Colon (tissue), 2 donors: ENCODE data around the gene PDXP.
"Not testable (repeated sequence)": the region's sequence is repeated elsewhere in the genome, so short reads cannot be mapped to it uniquely, and the experiment has no call there.

Source experiments
- FAIRE-seq: peaks from 2 replicates; lab custom pipeline; 2012; peaks lifted over from hg19 to GRCh38; lab: Jason Lieb, UNC
- donor health status: control.
- donor health status: control.

PDXP gene

GRCh38 chr22:37674951-37675929, 16.7 kb downstream of the PDXP start, which contains the start of gene LGALS1:
Gene LGALS1, plus strand, starts transcription at chr22:37675636. Its CDS starts 67 bp downstream, at chr22:37675703.
- no peak for FAIRE-seq

- no peak for FAIRE-seq
Observed at GRCh38 chr22:37675930-37676735, 17.6 kb downstream of the PDXP start.

DNA sequence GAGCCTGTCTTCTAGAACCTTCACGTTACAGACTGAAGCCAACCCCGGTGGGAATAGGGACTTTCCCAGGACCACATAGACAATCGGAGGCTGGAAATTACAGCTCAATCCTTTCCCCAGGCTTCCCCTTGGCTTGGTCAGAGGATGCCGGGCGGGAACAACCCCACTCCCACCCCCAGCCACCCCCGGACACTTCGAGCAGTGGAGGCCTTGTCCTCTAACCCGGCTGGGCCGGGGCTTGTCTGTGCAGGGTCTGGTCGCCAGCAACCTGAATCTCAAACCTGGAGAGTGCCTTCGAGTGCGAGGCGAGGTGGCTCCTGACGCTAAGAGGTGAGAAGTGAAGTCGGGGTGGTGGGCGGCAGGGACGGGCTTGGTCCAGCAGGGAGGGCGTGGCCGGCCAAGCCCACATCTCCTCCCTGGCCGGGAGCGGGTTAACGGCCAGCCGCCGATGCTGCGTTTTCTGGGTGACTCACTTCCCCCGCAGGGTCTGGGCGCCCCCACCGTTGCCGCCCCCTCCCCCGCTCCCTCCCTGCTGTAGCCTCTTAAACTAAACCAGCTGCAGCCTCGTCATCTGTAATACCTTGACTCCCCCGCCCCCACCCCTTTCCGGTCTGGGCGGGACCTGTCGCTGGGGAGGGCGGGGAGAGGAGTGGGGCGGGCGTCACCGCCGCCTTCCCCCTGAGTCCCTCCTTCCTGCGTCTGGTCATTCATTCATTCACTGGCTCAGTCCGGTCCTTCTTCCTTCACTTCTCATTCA, 18.4 kb downstream of the PDXP start:
- no peak for FAIRE-seq

DNA sequence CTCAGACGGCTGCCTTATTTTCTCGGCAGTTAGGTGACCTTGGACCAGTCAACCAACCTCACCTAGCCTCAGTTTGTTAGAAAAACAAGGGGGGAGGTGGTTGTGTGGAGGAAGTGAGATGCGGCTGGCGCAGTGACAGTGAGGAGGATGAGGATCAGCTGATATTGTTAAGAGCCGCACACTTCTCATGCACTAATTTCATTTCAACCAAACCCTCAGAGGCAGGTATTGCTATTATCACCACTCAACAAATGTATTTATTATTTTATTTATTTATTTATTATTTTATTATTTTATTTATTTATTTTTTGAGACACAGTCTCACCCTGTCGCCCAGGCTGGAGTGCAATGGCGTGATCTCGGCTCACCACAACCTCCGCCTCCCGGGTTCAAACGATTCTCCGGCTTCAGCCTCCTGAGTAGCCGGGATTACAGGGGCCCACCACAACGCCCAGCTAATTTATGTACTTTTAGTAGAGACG, 19.0 kb downstream of the PDXP start:
- FAIRE-seq, result no peak

- FAIRE-seq, result no peak
Observed at GRCh38 chr22:37678372-37678771, 19.8 kb downstream of the PDXP start.

DNA sequence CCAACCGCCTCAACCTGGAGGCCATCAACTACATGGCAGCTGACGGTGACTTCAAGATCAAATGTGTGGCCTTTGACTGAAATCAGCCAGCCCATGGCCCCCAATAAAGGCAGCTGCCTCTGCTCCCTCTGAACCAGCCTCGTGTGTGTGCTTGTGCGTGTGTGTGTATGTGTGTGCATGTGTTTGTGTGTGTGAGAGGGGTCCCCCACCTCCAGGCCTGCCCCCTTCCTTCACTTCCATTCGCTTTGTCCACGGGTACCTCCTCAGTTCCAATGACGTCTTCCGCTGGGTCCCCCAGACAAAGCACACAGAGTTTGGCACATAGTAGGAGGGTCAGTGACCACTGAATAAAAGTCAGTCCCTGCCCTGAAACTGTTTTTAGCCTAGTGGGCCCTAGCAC, 21.1 kb downstream of the PDXP start:
- no peak for FAIRE-seq

DNA sequence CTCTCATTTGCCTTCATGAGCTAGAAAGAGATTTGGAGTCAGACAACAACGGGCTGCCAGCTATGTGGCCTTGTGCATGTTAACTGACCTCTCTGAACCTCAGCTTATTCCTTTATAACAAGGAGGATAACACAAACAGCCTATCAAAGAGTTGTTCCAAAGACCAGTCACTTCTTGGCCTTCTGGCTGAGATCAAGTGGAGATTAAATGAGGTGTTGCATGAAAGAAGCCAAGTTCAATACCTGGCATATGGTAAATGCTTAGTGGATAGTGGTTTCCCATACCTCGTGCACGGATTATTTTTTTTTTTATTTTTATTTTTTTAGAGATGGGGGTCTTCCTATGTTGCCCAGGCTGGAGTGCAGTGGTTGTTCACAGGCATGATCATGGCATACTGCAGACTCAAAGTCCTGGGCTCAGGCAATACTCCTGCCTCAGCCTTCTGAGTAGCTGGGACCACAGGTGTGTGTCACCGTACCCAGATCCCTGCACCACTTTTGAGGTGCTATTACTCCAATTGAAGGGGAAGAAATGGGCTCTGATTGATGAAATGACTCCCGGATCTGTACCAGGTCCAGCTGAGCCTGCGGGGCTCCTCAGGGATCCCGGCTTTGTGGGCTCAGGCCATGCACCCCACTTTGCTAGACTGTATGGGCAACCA, 21.8 kb downstream of the PDXP start:
- FAIRE-seq, result no peak

DNA sequence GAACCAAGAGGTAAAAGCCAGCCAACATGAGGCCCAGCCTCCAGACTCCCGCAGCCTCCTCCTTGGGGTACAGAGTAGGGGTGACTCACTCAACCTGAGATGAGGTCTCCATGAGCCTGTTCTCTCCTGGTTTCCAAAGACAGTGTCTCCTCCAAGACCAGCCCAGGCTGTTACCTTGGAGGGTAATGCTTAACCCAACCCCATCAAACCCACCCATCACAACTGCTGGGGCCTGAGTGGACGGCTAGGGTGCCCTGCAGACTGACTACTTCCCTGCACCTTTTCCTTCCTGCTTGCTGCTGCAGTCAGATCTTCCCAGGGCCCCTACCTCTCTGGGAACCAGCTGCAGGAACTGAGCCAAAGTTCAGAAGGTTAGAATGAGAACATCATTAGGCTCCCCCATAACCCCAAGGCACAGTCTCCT, 22.5 kb downstream of the PDXP start:
- FAIRE-seq, result no peak

DNA sequence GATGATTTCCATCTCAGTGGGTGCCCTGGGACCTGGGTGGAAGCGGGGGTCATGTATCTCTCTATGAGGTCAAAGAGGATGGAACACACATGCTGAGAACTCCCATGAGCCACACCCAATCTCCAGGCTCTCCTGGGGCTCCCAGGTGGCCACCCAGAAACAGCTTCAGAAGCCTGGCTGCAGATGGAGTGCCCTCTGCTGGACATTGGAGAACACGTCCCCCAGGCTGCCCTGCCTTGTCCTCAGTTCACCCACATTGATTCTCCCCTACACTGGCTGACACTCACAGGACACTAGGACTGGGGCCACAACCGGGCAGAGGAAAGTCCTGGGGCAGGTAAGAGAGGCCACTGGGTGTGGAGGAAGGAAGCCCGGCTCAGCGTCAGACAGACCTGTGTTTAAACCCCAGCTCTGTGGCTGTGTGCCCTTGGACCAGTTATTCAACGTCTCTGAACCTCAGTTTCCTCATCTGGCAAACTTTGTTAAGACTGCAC, 23.1 kb downstream of the PDXP start:
- no peak for FAIRE-seq

DNA sequence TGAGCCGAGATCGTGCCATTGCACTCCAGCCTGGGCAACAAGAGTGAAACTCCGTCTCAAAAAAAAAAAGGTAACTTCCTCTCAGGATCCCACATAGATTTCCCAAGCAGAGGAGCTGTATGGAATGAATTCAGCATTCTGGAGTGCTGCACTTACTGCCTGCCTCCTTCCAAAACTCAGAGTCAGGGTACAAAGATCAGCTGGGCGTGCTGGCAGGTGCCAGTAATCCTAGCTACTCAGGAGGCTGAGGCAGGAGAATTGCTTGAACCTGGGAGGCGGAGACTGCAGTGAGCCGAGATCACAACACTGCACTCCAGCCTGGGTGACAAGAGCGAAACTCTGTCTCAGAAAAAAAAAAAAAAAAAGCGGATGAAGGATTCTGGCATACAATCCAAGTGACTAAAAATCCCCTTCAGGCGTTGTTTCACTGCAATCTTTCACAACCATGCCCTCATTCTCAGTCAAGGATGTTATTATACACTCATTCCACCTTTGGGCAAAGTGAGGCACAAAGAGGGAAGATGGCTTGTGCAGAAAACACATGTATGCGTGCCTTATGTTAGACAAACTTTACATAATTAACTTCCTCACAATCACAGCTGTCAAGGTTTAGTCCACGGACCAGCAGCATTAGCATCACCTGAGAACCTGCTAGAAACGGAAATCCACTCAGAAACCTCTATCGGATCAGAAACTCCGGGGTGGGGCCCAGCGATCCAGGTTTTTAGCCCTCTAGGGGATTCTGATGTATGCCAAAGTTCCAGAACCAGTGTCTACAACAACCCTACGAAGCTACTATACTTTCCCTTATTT, 26.5 kb downstream of the PDXP start:
- FAIRE-seq, result no peak

DNA sequence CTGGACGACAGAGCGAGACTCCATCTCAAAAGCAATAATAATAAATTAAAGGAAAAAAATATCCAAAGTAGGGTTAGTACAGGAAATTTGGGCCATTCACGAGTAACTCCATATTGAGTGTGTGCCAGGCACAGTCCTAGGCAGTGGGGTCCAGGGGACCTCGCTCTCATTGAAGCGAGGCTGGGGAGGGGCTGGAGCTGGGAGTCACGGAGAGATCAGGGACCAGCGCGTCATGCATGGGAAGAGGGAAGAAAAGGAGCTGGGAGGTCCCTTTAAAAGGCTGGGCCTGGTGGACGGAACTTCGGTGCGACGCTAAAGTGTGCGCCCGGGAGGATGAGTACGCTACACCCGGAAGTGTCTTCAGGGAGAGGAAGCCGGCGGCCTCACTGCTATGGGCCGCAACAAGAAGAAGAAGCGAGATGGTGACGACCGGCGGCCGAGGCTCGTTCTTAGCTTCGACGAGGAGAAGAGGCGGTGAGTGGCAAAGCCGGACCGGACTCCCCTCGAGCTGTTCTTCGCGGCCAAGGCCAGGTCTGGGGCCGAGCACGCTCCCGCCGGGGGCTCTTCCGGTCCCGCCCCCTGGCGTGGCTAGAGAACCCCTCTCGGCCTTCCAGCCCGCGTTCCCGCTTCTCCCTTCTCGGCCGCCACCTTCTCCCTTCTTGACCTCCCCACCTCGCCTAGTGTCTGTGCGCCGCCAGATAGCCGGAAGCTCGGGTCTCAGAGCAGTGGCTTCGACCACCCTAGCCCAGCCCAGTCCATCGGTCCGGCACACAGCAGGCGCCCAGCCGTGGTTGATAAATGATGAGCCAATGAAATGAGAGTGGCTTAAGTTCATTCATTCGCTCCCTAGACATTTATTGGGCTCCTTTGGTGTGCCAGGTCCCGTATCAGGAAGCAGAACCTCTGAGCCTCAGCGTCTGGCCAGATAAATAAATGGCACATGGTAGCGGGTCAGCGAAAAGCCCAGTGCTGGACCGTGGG, 27.8 kb downstream of the PDXP start, which contains the start of gene NOL12:
TSS of gene NOL12 (plus strand) at position 342 of the 981 bp plus-strand sequence. CDS start at position 392, 50 bp downstream.
- no peak for FAIRE-seq

DNA sequence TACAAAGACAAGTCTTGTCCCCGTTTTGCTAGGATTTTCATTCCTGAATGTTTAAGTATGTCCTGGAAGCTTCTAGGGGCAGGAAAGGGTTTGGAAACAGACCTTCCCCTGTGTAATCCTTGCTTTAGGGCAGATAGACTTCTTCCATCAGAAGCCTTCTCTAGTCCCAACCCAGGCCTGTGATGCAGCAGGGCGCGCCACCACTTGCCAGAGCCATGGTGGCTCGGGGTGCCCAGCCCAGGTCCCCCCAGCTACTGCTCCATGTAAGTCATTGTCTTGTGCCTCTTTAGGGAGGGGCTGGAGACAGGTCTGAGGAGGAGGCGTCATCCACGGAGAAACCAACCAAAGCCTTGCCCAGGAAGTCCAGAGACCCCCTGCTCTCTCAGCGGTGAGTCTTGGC, 31.9 kb downstream of the PDXP start:
- no peak for FAIRE-seq

- no peak for FAIRE-seq
Observed at GRCh38 chr22:37690901-37691504, 32.5 kb downstream of the PDXP start.

DNA sequence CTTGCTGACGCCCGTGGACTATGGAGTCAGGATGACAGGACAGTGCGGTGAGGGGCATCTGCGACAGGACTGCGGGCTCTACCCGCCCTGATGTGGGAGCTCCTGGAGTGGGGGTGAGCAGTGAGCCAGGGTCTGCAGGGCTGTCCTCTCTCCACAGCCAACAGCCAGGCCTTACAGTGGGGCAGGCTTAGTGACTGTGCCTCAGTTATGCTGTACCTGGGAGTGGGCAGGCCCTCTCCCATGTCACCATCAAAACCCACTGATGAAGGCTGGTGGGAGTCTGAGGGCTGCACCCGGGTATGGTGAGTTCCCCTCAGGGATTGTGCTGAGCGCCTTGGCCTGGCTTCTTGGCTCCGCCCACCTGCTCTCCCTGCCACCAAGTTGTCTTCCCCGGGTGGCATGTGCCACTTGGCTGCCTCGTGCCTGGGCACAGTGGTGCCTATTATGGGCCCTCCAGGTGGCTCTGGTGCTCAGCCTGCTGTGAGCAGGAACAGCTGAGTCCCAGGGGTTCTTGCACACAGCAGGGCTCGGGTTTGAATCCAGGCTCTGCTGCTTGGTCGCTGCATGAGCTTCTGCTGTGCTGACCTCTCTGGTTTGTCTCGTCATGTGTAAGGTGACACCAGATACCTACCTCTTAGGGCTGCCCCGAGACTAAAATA, 34.2 kb downstream of the PDXP start:
- FAIRE-seq, result no peak

GRCh38 chr22:37694131-37694530, 35.6 kb downstream of the PDXP start:
- FAIRE-seq, result not testable (repeated sequence)

DNA sequence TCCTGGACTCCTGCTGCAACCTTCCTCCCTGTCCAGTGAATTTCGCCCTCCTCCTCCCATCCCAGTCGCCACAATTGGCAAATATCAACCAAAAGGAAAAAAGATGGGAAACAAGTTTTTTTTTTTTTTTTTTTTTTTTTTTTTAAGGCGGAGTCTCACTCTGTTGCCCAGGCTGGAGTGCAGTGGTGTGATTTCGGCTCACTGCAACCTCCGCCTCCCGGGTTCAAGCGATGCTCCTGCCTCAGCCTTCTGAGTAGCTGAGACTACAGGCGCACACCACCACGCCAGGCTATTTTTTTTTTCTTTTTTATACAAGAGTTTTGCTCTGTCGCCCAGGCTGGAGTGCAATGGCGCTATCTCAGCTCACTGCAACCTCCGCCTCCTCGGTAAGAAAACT, 37.7 kb downstream of the PDXP start:
- not testable (repeated sequence) for FAIRE-seq

GRCh38 chr22:37696657-37697537, 38.4 kb downstream of the PDXP start, which contains the start of gene TRIOBP:
Gene TRIOBP, plus strand, starts transcription at chr22:37697048. Its CDS starts 4,318 bp downstream, at chr22:37701366.
- FAIRE-seq, result no peak
